Smooth muscle cell (in vitro differentiated cells): ENCODE measurements around the gene TGFBR2. TPM values are rescaled to one million over a fixed set of nuclear protein-coding genes. Genes with fewer than 3 reads are reported as not detected.
A peak's percentile ranks its signal among the peaks of the same experiment; 100 is the strongest.

Source experiments
- DNase-seq: peaks from one replicate; lab custom pipeline; 2025; ENCODE audit not compliant: unreplicated experiment; lab: John Stamatoyannopoulos, UW
- H2AFZ ChIP-seq: fragments of 200-600 bp; sonication (generic); 2 replicates; pipeline ENCODE4 v1.6.0; 2016; ENCODE audit warnings: antibody characterized with exemption, low read depth, mild to moderate bottlenecking
- H3F3A ChIP-seq: fragments of 200-600 bp; sonication (generic); 2 replicates; pipeline ENCODE4 v1.6.0; 2017; ENCODE audit warnings: antibody characterized with exemption, low read depth
- H3K27ac ChIP-seq: fragments of 200-600 bp; sonication (generic); 2 replicates; pipeline ENCODE4 v1.5.1; 2016; ENCODE audit warnings: low read depth, mild to moderate bottlenecking
- H3K27me3 ChIP-seq: fragments of 200-600 bp; sonication (generic); 2 replicates; pipeline ENCODE4 v1.6.1; 2016; ENCODE audit warnings: low read depth, mild to moderate bottlenecking
- H3K36me3 ChIP-seq: fragments of 200-600 bp; sonication (generic); 2 replicates; pipeline ENCODE4 v1.5.1; 2016; ENCODE audit warnings: low read depth
- H3K4me1 ChIP-seq: fragments of 200-600 bp; sonication (generic); 2 replicates; pipeline ENCODE4 v1.5.1; 2016; ENCODE audit warnings: low read depth
- H3K4me2 ChIP-seq: fragments of 200-600 bp; sonication (generic); 2 replicates; pipeline ENCODE4 v1.6.0; 2016; ENCODE audit warnings: mild to moderate bottlenecking
- H3K4me3 ChIP-seq: fragments of 200-600 bp; sonication (generic); 2 replicates; pipeline ENCODE4 v1.5.1; 2016; ENCODE audit warnings: mild to moderate bottlenecking
- H3K79me2 ChIP-seq: fragments of 200-600 bp; sonication (generic); 2 replicates; pipeline ENCODE4 v1.6.0; 2016; ENCODE audit warnings: low read depth, mild to moderate bottlenecking
- H3K9ac ChIP-seq: fragments of 200-600 bp; sonication (generic); 2 replicates; pipeline ENCODE4 v1.6.0; 2016; ENCODE audit warnings: low read depth
- H3K9me3 ChIP-seq: fragments of 200-600 bp; sonication (generic); replicated peaks from 2 replicates; pipeline ENCODE4 v1.5.1; 2016; ENCODE audit warnings: low read depth
- H4K20me1 ChIP-seq: fragments of 200-600 bp; sonication (generic); 2 replicates; pipeline ENCODE4 v1.6.0; 2016; ENCODE audit warnings: low read depth
- CTCF ChIP-seq: fragments of 200-600 bp; sonication (generic); IDR thresholded peaks from 2 replicates; pipeline ENCODE4 v1.5.1; 2017; ENCODE audit warnings: borderline replicate concordance, mild to moderate bottlenecking, antibody characterized with exemption; ENCODE audit not compliant: insufficient read depth, poor library complexity, severe bottlenecking
- WGBS: methylation state at CpG from one replicate; pipeline ENCODE4 v1.1.7; 2016; ENCODE audit warnings: low lambda C conversion rate; 5-methylcytosine and 5-hydroxymethylcytosine counted together
- polyA plus RNA-seq: library from polyadenylated mRNA; unstranded; fragments of >200 nt; fragmentation: Nextera tagmentation; extraction: Ambion mirVana; gene quantifications from 2 replicates; pipeline ENCODE4 v1.2.1, GENCODE V29; 2016
- total RNA-seq: library from RNA; depleted of rRNA; stranded (reverse); fragments of >200 nt; gene quantifications from 2 replicates; pipeline ENCODE4 v1.2.3, GENCODE V29; 2014

Gene TGFBR2
- total and polyA plus RNA-seq, 2 experiments from 2014 or later, result 39.6 to 53.7 TPM

DNA sequence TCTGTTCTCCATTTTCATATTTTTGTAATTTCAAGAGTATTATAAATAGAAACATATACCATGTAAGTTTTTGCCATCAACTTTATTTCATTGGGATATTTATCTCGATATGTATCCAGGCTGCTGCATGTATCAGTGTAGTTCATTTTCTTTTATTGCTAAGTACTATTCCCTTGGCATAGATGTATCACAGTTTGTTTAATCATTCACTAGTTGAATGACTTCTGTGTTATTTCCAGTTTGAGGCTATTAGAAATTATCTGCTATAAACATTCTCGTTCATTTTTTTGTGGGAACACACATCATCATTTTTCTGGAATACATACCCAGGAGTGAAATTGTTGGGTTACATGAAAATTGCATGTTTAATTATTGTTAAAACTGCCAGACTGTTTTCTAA lies 18.5 kb upstream of the TGFBR2 start:
- no peak overlapping the region for H3K4me2 ChIP-seq
- H3K4me3 ChIP-seq, result no peak overlapping the region
- no peaks in the 10 kb centered on the region for H3K36me3 ChIP-seq
- no peaks in the 10 kb centered on the region for H3K4me1 ChIP-seq
- 96% methylated on average over 2 of the region's 2 CpGs for WGBS
- no peak overlapping the region for H3K9ac ChIP-seq
- no peaks in the 10 kb centered on the region for H3F3A ChIP-seq
- no peak overlapping the region for H3K27ac ChIP-seq
- H4K20me1 ChIP-seq, result no peaks in the 10 kb centered on the region
- no peak overlapping the region for H2AFZ ChIP-seq
- no peaks in the 10 kb centered on the region for H3K79me2 ChIP-seq
- no peak for DNase-seq
- no peaks in the 10 kb centered on the region for H3K27me3 ChIP-seq
- no peak for TF ChIP-seq CTCF
- H3K9me3 ChIP-seq, result no peaks in the 10 kb centered on the region

- no peak overlapping the region for H2AFZ ChIP-seq
- no peaks in the 10 kb centered on the region for H3K79me2 ChIP-seq
- peaks cover 8% of the 10 kb centered on the region for H3K4me1 ChIP-seq
- H3K9ac ChIP-seq, result no peak overlapping the region
- H3K27ac ChIP-seq, result peak overlapping the region; percentile 61
- DNase-seq, result no peak
- 76% methylated on average over 4 of the region's 4 CpGs for WGBS
- H3K4me3 ChIP-seq, result no peak overlapping the region
- H4K20me1 ChIP-seq, result no peaks in the 10 kb centered on the region
- no peaks in the 10 kb centered on the region for H3F3A ChIP-seq
- no peaks in the 10 kb centered on the region for H3K27me3 ChIP-seq
- H3K4me2 ChIP-seq, result no peak overlapping the region
- TF ChIP-seq CTCF, result no peak
- no peaks in the 10 kb centered on the region for H3K9me3 ChIP-seq
- no peaks in the 10 kb centered on the region for H3K36me3 ChIP-seq
Measured at GRCh38 chr3:30596152-30596551, 10.2 kb upstream of the TGFBR2 start.

DNA sequence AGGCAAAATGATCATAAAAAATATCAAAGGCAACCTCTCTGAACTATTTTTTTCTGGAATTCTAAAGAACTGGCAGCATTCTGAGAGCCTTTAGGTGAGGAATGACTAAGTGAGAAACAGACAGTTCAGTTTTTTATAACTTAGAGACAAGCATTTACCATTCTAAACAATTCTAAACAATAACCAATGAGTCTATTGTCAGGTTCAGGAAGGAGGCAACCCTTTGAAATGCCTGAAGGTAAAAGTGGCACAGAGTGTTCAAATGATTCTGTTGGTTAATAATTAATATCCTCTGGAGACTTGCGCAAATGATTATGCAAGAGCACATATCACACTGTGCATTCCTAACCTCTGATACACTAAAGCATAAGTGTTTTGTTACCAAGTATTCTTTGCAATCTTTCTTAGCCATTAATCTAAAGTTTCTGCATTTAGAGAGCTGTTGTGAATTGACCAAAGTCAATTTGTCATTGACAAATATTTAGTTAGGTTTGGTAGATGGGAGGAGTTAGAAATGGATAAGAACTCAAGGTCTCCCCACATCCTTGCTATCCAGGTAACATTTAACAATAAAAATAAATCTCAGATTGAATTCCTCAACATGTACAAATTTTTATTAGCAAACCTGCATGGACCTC lies 9.2 kb upstream of the TGFBR2 start:
- DNase-seq, result no peak
- Histone ChIP-seq H3F3A (no peaks in the 10 kb centered on the region), H2AFZ (peak overlapping the region; percentile 10), H3K4me3 (no peak overlapping the region), H3K4me1 (peaks cover 8% of the 10 kb centered on the region), H4K20me1 (no peaks in the 10 kb centered on the region), H3K27me3 (no peaks in the 10 kb centered on the region), H3K4me2 (peak overlapping the region; percentile 61), H3K79me2 (no peaks in the 10 kb centered on the region), H3K9ac (peak overlapping the region; percentile 22), H3K9me3 (no peaks in the 10 kb centered on the region), H3K36me3 (no peaks in the 10 kb centered on the region), H3K27ac (peak overlapping the region; percentile 61)
- TF ChIP-seq CTCF, result no peak
- WGBS, result 25% methylated on average over 1 of the region's 1 CpG

DNA sequence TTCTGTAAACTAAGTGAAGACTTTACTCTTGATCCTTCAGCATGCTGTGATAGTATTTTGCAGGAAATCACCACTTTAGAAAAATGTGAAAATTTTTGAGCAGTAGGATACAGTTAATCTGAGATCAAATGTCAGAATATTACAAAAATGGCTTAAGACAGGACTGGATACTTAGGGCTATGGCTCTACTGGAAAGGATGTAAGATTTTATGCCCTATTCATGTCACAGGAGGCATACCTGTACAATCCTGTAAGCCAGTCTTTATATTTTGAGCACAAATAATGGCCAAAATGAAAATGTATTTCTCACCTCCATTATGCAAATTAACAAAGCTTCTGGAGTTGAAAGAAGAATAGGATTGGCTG lies 8.6 kb upstream of the TGFBR2 start:
- Histone ChIP-seq H3K4me3 (no peak overlapping the region), H3F3A (no peaks in the 10 kb centered on the region), H3K4me1 (peaks cover 8% of the 10 kb centered on the region), H3K9ac (peak overlapping the region; percentile 22), H3K27ac (peak overlapping the region; percentile 61), H2AFZ (no peak overlapping the region), H3K36me3 (no peaks in the 10 kb centered on the region), H3K9me3 (no peaks in the 10 kb centered on the region), H4K20me1 (no peaks in the 10 kb centered on the region), H3K4me2 (peak overlapping the region; percentile 61), H3K27me3 (no peaks in the 10 kb centered on the region), H3K79me2 (no peaks in the 10 kb centered on the region)
- no peak for TF ChIP-seq CTCF
- no peak for DNase-seq
